HCT116 (cell line): ENCODE results near the gene NANOGP8. TPM values are rescaled to one million over a fixed set of nuclear protein-coding genes. Genes with fewer than 3 reads are reported as not detected.

Source experiments
- ATAC-seq: fragments of 200-7000 bp; cut with Tn5 transposase; 2 replicates; pipeline ENCODE4 v1.9.1; 2020; ENCODE audit warnings: mild to moderate bottlenecking, moderate library complexity
- BruUV-seq: library from RNA; stranded (reverse); fragments of 400-500 nt; replicated peaks from 2 replicates; lab custom pipeline; 2021; lab: Mats Ljungman, UMichigan
- CTCF ChIA-PET: fragments of 300-600 bp; sonication (Branson Sonifier 250); formaldehyde crosslinking; loops from one replicate; lab custom pipeline; 2021; ENCODE audit warnings: antibody characterized with exemption; lab: Charles Lee
- POLR2A ChIA-PET: fragments of 300-600, 350-600 bp; sonication (Branson Sonifier 250); formaldehyde crosslinking; loops from one replicate; lab custom pipeline; 2021; ENCODE audit warnings: antibody characterized with exemption; lab: Charles Lee
- RAD21 ChIA-PET, 2 experiments: fragments of 300-600 bp; sonication (Branson Sonifier 250); formaldehyde crosslinking; loops; one replicate each; lab custom pipeline; 2023; ENCODE audit warnings: low total read pairs in 2 of 2; ENCODE audit not compliant: uncharacterized antibody in 2 of 2, unreplicated experiment in 2 of 2, low non-redundant PET in 1 of 2; lab: Charles Lee
- DNase-seq: peaks from one replicate; pipeline ENCODE4 v3.0.0-alpha.2; 2010; ENCODE audit warnings: low read depth, low spot score
- H2AFZ ChIP-seq: fragments of 200-600 bp; shearing (Covaris generic), sonication (generic); 2 replicates; pipeline ENCODE4 v1.6.1; 2017; ENCODE audit warnings: low read depth, mixed run types, mixed read lengths, antibody characterized with exemption, low read length; ENCODE audit not compliant: poor library complexity, severe bottlenecking
- H3K27ac ChIP-seq: 2 replicates; pipeline ENCODE4 v1.5.1; 2012; ENCODE audit warnings: low read depth, low read length
- H3K27me3 ChIP-seq: fragments of 200-600 bp; sonication (generic); 2 replicates; pipeline ENCODE4 v1.6.1; 2016; ENCODE audit warnings: mixed run types, low read length, mixed read lengths; ENCODE audit not compliant: insufficient read depth
- H3K36me3 ChIP-seq, 2 experiments: fragments of 200-500 bp in 1 of 2; fragments of 200-600 bp in 1 of 2; sonication (Bioruptor generic) in 1 of 2; sonication (generic) in 1 of 2; 2 replicates each; pipeline versions ENCODE4 v1.5.1 to v1.6.1; 2014 to 2016; ENCODE audit warnings: low read length in 2 of 2, inconsistent platforms in 1 of 2, mixed read lengths in 1 of 2, mixed run types in 1 of 2; ENCODE audit not compliant: insufficient read depth in 2 of 2, control insufficient read depth in 1 of 2
- H3K4me1 ChIP-seq, 2 experiments: fragments of 200-600 bp in 1 of 2; sonication (generic) in 1 of 2; 2 replicates each; pipeline versions ENCODE4 v1.5.1 to v1.6.1; 2012 to 2017; ENCODE audit warnings: low read length in 2 of 2, inconsistent platforms in 1 of 2, mild to moderate bottlenecking in 1 of 2, mixed read lengths in 1 of 2, mixed run types in 1 of 2, moderate library complexity in 1 of 2; ENCODE audit not compliant: insufficient read depth in 2 of 2, control insufficient read depth in 1 of 2
- H3K4me2 ChIP-seq: fragments of 200-600 bp; sonication (generic); 2 replicates; pipeline ENCODE4 v1.6.1; 2017; ENCODE audit warnings: mixed run types, low read length, mixed read lengths
- H3K4me3 ChIP-seq, 2 experiments: fragments of 200-600 bp in 1 of 2; sonication (generic) in 1 of 2; replicated peaks in 1 of 2; 2 replicates each; pipeline ENCODE4 v1.5.1; 2011 to 2016; ENCODE audit warnings: low read length in 2 of 2, control low read depth in 1 of 2, low read depth in 1 of 2, mild to moderate bottlenecking in 1 of 2, mixed read lengths in 1 of 2, mixed run types in 1 of 2
- H3K79me2 ChIP-seq: fragments of 200-600 bp; sonication (generic); 2 replicates; pipeline ENCODE4 v1.6.1; 2017; ENCODE audit warnings: mild to moderate bottlenecking, mixed run types, low read length, moderate library complexity, mixed read lengths; ENCODE audit not compliant: insufficient read depth
- H3K9ac ChIP-seq: fragments of 200-600 bp; sonication (generic); 2 replicates; pipeline ENCODE4 v1.6.1; 2016; ENCODE audit warnings: low read length, mixed read lengths
- H3K9me2 ChIP-seq: fragments of 200-600 bp; sonication (generic), shearing (Covaris generic); 2 replicates; pipeline ENCODE4 v1.6.1; 2017; ENCODE audit warnings: mixed run types, mild to moderate bottlenecking, moderate library complexity; ENCODE audit not compliant: insufficient read depth
- H3K9me3 ChIP-seq, 2 experiments: fragments of 200-500 bp in 1 of 2; fragments of 200-600 bp in 1 of 2; sonication (Bioruptor generic) in 1 of 2; sonication (generic) in 1 of 2; 2 replicates each; pipeline ENCODE4 v1.6.1; 2014 to 2017; ENCODE audit warnings: low read length in 2 of 2, mixed read lengths in 2 of 2, inconsistent platforms in 1 of 2, low read depth in 1 of 2, mild to moderate bottlenecking in 1 of 2, mixed run types in 1 of 2, moderate library complexity in 1 of 2; ENCODE audit not compliant: control insufficient read depth in 1 of 2, insufficient read depth in 1 of 2
- H4K20me1 ChIP-seq: fragments of 200-600 bp; sonication (generic), shearing (Covaris generic); 2 replicates; pipeline ENCODE4 v1.6.1; 2017; ENCODE audit warnings: mixed run types, mild to moderate bottlenecking, moderate library complexity; ENCODE audit not compliant: insufficient read depth
- EGR1 ChIP-seq: IDR thresholded peaks from 2 replicates; pipeline ENCODE4 v1.6.1; 2012; ENCODE audit warnings: low read depth
- EZH2phosphoT487 ChIP-seq: fragments of 200-600 bp; IDR thresholded peaks from 2 replicates; pipeline ENCODE4 v1.6.1; 2018; ENCODE audit warnings: antibody characterized with exemption, borderline replicate concordance
- FOSL1 ChIP-seq: IDR thresholded peaks from 2 replicates; pipeline ENCODE4 v1.6.1; 2012; ENCODE audit warnings: low read depth
- JUND ChIP-seq: IDR thresholded peaks from 2 replicates; pipeline ENCODE4 v1.6.1; 2012
- MAX ChIP-seq: IDR thresholded peaks from 2 replicates; pipeline ENCODE4 v1.6.1; 2012
- RAD21 ChIP-seq: IDR thresholded peaks from 2 replicates; pipeline ENCODE4 v1.6.1; 2012; ENCODE audit warnings: low read depth, mild to moderate bottlenecking
- REST ChIP-seq: IDR thresholded peaks from 2 replicates; pipeline ENCODE4 v1.6.1; 2012; ENCODE audit warnings: low read depth
- SP1 ChIP-seq: IDR thresholded peaks from 2 replicates; pipeline ENCODE4 v1.6.1; 2012; ENCODE audit warnings: low read depth
- SRF ChIP-seq: IDR thresholded peaks from 2 replicates; pipeline ENCODE4 v1.6.1; 2012; ENCODE audit warnings: low read depth
- TCF7L2 ChIP-seq: IDR thresholded peaks from 2 replicates; pipeline ENCODE4 v1.7.0; 2011; ENCODE audit warnings: borderline replicate concordance, inconsistent platforms; ENCODE audit not compliant: insufficient read depth, insufficient read length; ENCODE audit errors: extremely low read depth
- YY1 ChIP-seq: IDR thresholded peaks from 2 replicates; pipeline ENCODE4 v1.6.1; 2011; ENCODE audit warnings: low read length, low read depth, moderate library complexity, mild to moderate bottlenecking; ENCODE audit not compliant: insufficient replicate concordance; ENCODE audit errors: extremely low read depth
- ZFX ChIP-seq: fragments of 450-650 bp; IDR thresholded peaks from 2 replicates; pipeline ENCODE4 v1.6.1; 2017
- ZNF274 ChIP-seq: fragments of 200-500 bp; sonication (Bioruptor generic); IDR thresholded peaks from 2 replicates; pipeline ENCODE4 v1.6.1; 2014; ENCODE audit warnings: mild to moderate bottlenecking, low read depth, low read length, inconsistent platforms
- intact Hi-C: fragments of 100-400 bp; cut with micrococcal nuclease; formaldehyde crosslinking; loops from 2 replicates; pipeline ENCODE4 v1.10.0; 2022
- total RNA-seq: library from RNA; stranded (reverse); gene quantifications from one replicate; pipeline ENCODE4 v1.2.1, GENCODE V29; 2021; ENCODE audit not compliant: unreplicated experiment

Gene NANOGP8
- total RNA-seq, 1 experiment from 2014 or later = not detected

GRCh38 chr15:35092311-35092710, 7.2 kb upstream of the NANOGP8 start:
- ChIA-PET POLR2A (no interaction called here), RAD21 (no interaction called here), CTCF (no interaction called here)
- Histone ChIP-seq H3K4me2 (no peak overlapping the region), H3K79me2 (no peaks in the 10 kb centered on the region), H2AFZ (no peak overlapping the region), H3K27ac (no peak overlapping the region), H3K27me3 (no peaks in the 10 kb centered on the region), H3K9me3 (no peaks in the 10 kb centered on the region), H3K4me3 (no peak overlapping the region), H3K36me3 (no peaks in the 10 kb centered on the region), H4K20me1 (no peaks in the 10 kb centered on the region), H3K9ac (no peak overlapping the region), H3K9me2 (no peaks in the 10 kb centered on the region), H3K4me1 (no peaks in the 10 kb centered on the region)
- intact Hi-C loops = no loop called here
- TF ChIP-seq RAD21 (no peak), JUND (no peak), ZNF274 (no peak), SP1 (no peak), FOSL1 (no peak), REST (no peak), MAX (no peak), ZFX (no peak), SRF (no peak), EGR1 (no peak), EZH2phosphoT487 (no peak), YY1 (no peak), TCF7L2 (no peak)
- ATAC-seq = no peak
- BruUV-seq = no TSS peak
- DNase-seq = no peak
